Effector CD8-positive, alpha-beta T cell (primary cell): ENCODE results near the gene MSANTD7.

ENCODE experiments used
- DNase-seq: peaks from one replicate; lab custom pipeline; 2025; lab: John Stamatoyannopoulos, UW

MSANTD7 gene

GRCh38 chr10:14880229-14880628, 42.1 kb downstream of the MSANTD7 start:
- no peak for DNase-seq

- DNase-seq, result no peak
These were observed 46.0 kb downstream of the MSANTD7 start for GRCh38 chr10:14884082-14884481.
